ENCODE measurements around the gene LRFN5.
"Not testable (repeated sequence)": the region's sequence is repeated elsewhere in the genome, so short reads cannot be mapped to it uniquely, and the experiment has no call there.

The LRFN5 gene

GRCh38 chr14:41900644-41901043 lies 294.0 kb downstream of the LRFN5 start:
- Histone ChIP-seq H3K27me3 (ENCODE audit: control insufficient read depth, insufficient read depth, low read length) (no peaks in the 10 kb centered on the region), H3K27ac (ENCODE audit: low read depth, low read length) (no peak overlapping the region), H3K9ac (ENCODE audit: low read length) (no peak overlapping the region), H3K36me3 (ENCODE audit: control insufficient read depth, insufficient read depth, low read length) (no peaks in the 10 kb centered on the region), H3K9me3 (ENCODE audit: control insufficient read depth, insufficient read depth, low read depth, low read length) (no peaks in the 10 kb centered on the region), H3K4me3 (ENCODE audit: low read depth, low read length) (no peak overlapping the region), H3K4me1 (ENCODE audit: control insufficient read depth, insufficient read depth, low read length) (no peaks in the 10 kb centered on the region)

GRCh38 chr14:41901089-41901488 lies 294.4 kb downstream of the LRFN5 start:
- Histone ChIP-seq H3K9me3 (ENCODE audit: control insufficient read depth, insufficient read depth, low read depth, low read length) (no peaks in the 10 kb centered on the region), H3K9ac (ENCODE audit: low read length) (no peak overlapping the region), H3K4me1 (ENCODE audit: control insufficient read depth, insufficient read depth, low read length) (no peaks in the 10 kb centered on the region), H3K27me3 (ENCODE audit: control insufficient read depth, insufficient read depth, low read length) (no peaks in the 10 kb centered on the region), H3K36me3 (ENCODE audit: control insufficient read depth, insufficient read depth, low read length) (no peaks in the 10 kb centered on the region), H3K4me3 (ENCODE audit: low read depth, low read length) (no peak overlapping the region), H3K27ac (ENCODE audit: low read depth, low read length) (no peak overlapping the region)

- Histone ChIP-seq H3K9ac (ENCODE audit: low read length) (no peak overlapping the region), H3K4me3 (ENCODE audit: low read depth, low read length) (no peak overlapping the region), H3K27me3 (ENCODE audit: control insufficient read depth, insufficient read depth, low read length) (no peaks in the 10 kb centered on the region), H3K4me1 (ENCODE audit: control insufficient read depth, insufficient read depth, low read length) (no peaks in the 10 kb centered on the region), H3K36me3 (ENCODE audit: control insufficient read depth, insufficient read depth, low read length) (no peaks in the 10 kb centered on the region), H3K27ac (ENCODE audit: low read depth, low read length) (no peak overlapping the region), H3K9me3 (ENCODE audit: control insufficient read depth, insufficient read depth, low read depth, low read length) (no peaks in the 10 kb centered on the region)
Observed at GRCh38 chr14:41905394-41905964, 298.8 kb downstream of the LRFN5 start.

GRCh38 chr14:41911155-41911554 lies 304.5 kb downstream of the LRFN5 start:
- not testable (repeated sequence) for H3K36me3 ChIP-seq (ENCODE audit: control insufficient read depth, insufficient read depth, low read length); H3K4me1 ChIP-seq (ENCODE audit: control insufficient read depth, insufficient read depth, low read length); H3K9me3 ChIP-seq (ENCODE audit: control insufficient read depth, insufficient read depth, low read depth, low read length); H3K27me3 ChIP-seq (ENCODE audit: control insufficient read depth, insufficient read depth, low read length)
- H3K4me3 ChIP-seq (ENCODE audit: low read depth, low read length) = peak overlapping the region; percentile 66
- H3K9ac ChIP-seq (ENCODE audit: low read length) = peak overlapping the region; percentile 50
- H3K27ac ChIP-seq (ENCODE audit: low read depth, low read length) = peak overlapping the region; percentile 53; the same call in 1 of the 2 replicates

- Histone ChIP-seq H3K9me3 (ENCODE audit: control insufficient read depth, insufficient read depth, low read depth, low read length) (no peaks in the 10 kb centered on the region), H3K4me3 (ENCODE audit: low read depth, low read length) (no peak overlapping the region), H3K9ac (ENCODE audit: low read length) (no peak overlapping the region), H3K36me3 (ENCODE audit: control insufficient read depth, insufficient read depth, low read length) (no peaks in the 10 kb centered on the region), H3K27ac (ENCODE audit: low read depth, low read length) (no peak overlapping the region), H3K27me3 (ENCODE audit: control insufficient read depth, insufficient read depth, low read length) (no peaks in the 10 kb centered on the region), H3K4me1 (ENCODE audit: control insufficient read depth, insufficient read depth, low read length) (peaks cover 3% of the 10 kb centered on the region; the same call in 1 of the 2 replicates)
Observed at GRCh38 chr14:41913398-41913797, 306.7 kb downstream of the LRFN5 start.

- no peaks in the 10 kb centered on the region for H3K36me3 ChIP-seq (ENCODE audit: control insufficient read depth, insufficient read depth, low read length)
- no peak overlapping the region for H3K9ac ChIP-seq (ENCODE audit: low read length)
- H3K4me3 ChIP-seq (ENCODE audit: low read depth, low read length) = no peak overlapping the region
- H3K27ac ChIP-seq (ENCODE audit: low read depth, low read length) = no peak overlapping the region
- H3K4me1 ChIP-seq (ENCODE audit: control insufficient read depth, insufficient read depth, low read length) = peaks cover 3% of the 10 kb centered on the region; the same call in 1 of the 2 replicates
- H3K9me3 ChIP-seq (ENCODE audit: control insufficient read depth, insufficient read depth, low read depth, low read length) = no peaks in the 10 kb centered on the region
- H3K27me3 ChIP-seq (ENCODE audit: control insufficient read depth, insufficient read depth, low read length) = no peaks in the 10 kb centered on the region
Observed at GRCh38 chr14:41915732-41916131, 309.1 kb downstream of the LRFN5 start.

- Histone ChIP-seq H3K36me3 (ENCODE audit: control insufficient read depth, insufficient read depth, low read length) (no peaks in the 10 kb centered on the region), H3K9ac (ENCODE audit: low read length) (no peak overlapping the region), H3K4me3 (ENCODE audit: low read depth, low read length) (no peak overlapping the region), H3K27ac (ENCODE audit: low read depth, low read length) (no peak overlapping the region), H3K4me1 (ENCODE audit: control insufficient read depth, insufficient read depth, low read length) (peaks cover 3% of the 10 kb centered on the region; the same call in 1 of the 2 replicates), H3K9me3 (ENCODE audit: control insufficient read depth, insufficient read depth, low read depth, low read length) (no peaks in the 10 kb centered on the region), H3K27me3 (ENCODE audit: control insufficient read depth, insufficient read depth, low read length) (no peaks in the 10 kb centered on the region)
Observed at GRCh38 chr14:41916313-41916712, 309.6 kb downstream of the LRFN5 start.

- no peak overlapping the region for H3K27ac ChIP-seq (ENCODE audit: low read depth, low read length)
- H3K27me3 ChIP-seq (ENCODE audit: control insufficient read depth, insufficient read depth, low read length) = no peaks in the 10 kb centered on the region
- no peaks in the 10 kb centered on the region for H3K4me1 ChIP-seq (ENCODE audit: control insufficient read depth, insufficient read depth, low read length)
- no peak overlapping the region for H3K9ac ChIP-seq (ENCODE audit: low read length)
- H3K9me3 ChIP-seq (ENCODE audit: control insufficient read depth, insufficient read depth, low read depth, low read length) = no peaks in the 10 kb centered on the region
- no peak overlapping the region for H3K4me3 ChIP-seq (ENCODE audit: low read depth, low read length)
- no peaks in the 10 kb centered on the region for H3K36me3 ChIP-seq (ENCODE audit: control insufficient read depth, insufficient read depth, low read length)
Observed at GRCh38 chr14:41925409-41925808, 318.7 kb downstream of the LRFN5 start.

GRCh38 chr14:41950428-41951151 lies 343.9 kb downstream of the LRFN5 start:
- H3K4me1 ChIP-seq (ENCODE audit: control insufficient read depth, insufficient read depth, low read length) = no peaks in the 10 kb centered on the region
- H3K36me3 ChIP-seq (ENCODE audit: control insufficient read depth, insufficient read depth, low read length) = no peaks in the 10 kb centered on the region
- no peak overlapping the region for H3K27ac ChIP-seq (ENCODE audit: low read depth, low read length)
- no peak overlapping the region for H3K9ac ChIP-seq (ENCODE audit: low read length)
- no peaks in the 10 kb centered on the region for H3K9me3 ChIP-seq (ENCODE audit: control insufficient read depth, insufficient read depth, low read depth, low read length)
- H3K4me3 ChIP-seq (ENCODE audit: low read depth, low read length) = no peak overlapping the region
- H3K27me3 ChIP-seq (ENCODE audit: control insufficient read depth, insufficient read depth, low read length) = no peaks in the 10 kb centered on the region

Data from HUES6 (cell line).